NCI-H187 treated with DMSO at 0.1 percent for 48 hours (cell line): ENCODE data around the gene P2RY8.
"Not testable (repeated sequence)": the region's sequence is repeated elsewhere in the genome, so short reads cannot be mapped to it uniquely, and the experiment has no call there.

ENCODE experiments used
- DNase-seq: peaks from one replicate; lab custom pipeline; 2025; lab: John Stamatoyannopoulos, UW

Gene P2RY8

DNA sequence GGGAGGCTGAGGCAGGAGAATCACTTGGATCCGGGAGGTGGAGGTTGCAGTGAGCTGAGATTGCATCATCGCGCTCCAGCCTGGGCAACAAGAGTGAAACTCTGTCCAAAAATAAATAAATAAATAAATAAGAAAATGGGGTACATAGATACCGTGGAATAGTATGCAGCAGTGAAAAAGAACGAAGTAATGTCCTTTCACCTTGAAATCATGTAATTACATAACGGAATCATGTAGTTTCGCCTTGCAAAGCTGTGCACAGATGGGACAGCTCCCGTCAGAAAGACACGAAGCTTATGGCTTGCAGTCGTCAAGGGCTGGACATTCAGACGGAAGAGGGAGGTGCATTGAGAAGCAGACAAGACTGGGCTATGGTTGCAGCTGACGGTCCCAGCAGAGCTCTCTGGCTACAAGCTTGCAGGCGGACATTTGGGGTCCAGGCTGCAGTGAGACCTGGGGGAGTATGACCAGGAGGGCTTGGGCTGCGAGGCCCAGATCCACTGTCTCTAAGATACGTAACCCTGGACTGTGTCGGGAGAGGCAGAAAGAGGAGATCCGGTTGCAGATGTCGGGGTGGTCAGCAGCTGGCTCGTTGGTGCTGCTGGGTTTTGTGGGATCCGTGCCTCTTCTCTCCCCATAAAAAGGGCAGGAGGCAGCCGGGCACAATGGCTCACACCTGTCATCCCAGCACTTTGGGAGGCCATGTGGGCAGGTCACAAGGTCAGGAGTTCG, 6.2 kb upstream of the P2RY8 start:
- no peak for DNase-seq

DNA sequence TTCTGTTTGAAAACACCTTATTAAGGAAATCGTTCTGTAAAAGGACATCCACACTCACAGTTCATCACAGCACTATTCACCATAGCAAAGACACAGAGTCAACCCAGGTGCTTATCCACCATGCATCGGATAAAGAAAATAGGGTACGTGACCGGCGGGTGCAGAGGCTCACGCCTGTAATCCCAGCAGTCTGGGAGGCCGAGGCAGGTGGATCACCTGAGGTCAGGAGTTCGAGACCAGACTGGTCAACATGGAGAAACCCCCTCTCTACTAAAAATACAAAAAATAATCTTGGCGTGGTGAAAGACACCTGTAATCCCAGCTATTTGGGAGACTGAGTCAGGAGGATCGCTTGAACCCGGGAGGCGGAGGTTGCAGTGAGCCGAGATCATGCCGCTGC, 2.2 kb upstream of the P2RY8 start:
- not testable (repeated sequence) for DNase-seq

DNA sequence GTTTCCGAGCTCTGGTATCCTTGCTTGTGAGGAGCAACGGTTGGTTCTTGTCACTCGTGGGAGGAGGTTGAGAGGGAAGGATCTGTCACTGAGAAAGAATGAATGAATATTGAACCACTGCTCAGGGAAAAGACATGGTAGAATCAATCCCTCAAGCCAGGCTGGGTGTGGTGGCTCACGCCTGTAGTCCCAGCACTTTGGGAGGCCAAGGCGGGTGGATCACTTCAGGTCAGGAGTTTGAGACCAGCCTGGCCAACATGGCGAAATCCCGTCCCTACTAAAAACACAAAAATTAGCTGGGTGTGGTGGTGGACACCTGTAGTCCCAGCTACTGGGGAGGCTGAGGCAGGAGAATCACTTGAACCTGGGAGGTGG, 718 bp upstream of the P2RY8 start:
- not testable (repeated sequence) for DNase-seq

DNA sequence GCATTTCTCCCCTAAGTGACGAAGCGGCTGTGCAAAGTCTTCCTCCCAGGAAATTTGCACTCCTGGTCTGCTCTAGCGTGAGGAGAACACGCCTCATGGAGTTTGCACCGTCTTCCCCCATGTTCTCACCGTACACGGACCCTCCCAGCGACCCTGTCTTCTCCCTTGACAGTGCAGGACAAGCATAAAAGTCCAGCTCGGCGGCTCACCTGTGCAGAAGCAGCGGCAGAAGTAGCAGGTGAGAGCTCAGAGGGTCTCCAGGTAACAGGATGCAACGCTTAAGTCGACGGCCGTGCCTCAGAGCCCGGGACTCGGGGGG, 314 bp downstream of the P2RY8 start:
- no peak for DNase-seq

DNA sequence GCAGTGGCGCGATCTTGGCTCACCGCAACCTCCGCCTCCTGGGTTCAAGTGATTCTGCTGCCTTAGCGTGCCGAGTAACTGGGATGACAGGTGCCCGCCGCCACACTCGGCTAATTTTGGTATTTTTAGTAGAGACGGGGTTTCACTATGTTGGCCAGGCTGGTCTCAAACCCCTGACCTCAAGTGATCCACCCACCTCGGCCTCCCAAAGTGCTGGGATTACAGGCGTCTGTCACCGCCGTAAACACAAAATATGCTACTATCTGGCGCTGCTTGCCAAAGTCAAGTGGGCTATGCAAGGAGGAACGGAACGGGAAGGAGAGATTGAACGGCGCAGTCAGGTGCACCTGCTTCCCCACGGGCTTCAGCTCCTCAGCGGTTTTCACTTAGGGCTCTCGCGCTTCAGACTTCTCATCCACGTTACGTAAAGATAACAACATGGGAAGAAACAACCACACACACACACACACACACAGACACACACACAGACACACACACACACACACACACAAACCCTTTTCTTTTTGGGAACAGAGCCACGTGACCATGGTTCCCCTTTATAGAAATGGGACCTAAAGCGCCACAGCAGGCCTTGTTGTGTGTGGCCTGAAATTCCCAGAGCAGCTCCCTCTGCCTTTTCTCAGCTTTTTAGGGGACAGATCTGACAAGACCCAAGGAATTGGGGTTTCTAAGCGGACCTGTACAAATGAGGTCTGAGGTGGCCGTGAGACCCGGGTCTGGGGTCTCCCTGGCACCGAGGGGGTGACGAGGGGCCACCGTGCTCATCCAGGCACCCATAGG, 1.5 kb downstream of the P2RY8 start:
- DNase-seq, result no peak

DNA sequence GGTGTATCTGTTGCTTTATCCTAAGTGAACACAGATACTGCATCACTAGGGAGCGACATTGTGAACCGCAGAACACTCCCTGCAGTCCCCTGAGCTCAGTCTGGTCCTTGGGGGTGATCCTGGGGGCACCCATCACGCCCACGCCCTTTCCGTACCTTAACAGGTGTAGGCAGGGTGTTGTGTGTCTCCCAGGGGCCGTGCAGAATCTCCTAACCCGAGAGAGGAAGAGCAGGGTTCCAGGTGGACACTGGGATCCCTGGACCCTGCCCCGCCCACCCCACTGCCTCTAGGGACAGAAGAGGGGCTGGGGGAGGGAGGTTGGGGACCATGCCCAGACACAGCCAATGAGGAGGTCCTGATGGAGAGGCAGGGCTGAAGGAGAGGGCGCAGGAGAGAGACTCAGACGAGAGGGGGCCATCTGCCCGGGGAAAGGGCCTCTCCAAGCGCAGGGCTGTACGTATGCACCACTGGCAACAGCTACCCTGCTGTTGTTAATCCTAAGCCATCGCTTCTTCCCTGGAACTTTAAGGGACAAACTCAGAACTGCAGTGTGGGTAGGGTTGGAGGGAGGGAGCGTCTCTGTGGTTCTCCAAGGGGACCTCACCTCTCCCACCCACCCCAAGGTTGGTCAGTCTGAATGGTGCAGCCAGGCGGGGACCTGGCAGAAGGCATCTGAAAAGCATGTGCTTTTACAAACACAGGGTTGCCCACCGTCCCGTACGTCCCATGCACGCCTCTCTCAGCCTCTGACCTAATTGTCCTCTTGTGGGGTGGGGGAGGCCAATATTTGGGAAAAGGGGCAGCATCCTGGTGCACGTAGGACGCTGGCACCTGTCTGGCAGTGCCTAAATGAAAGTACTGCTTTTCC, 2.5 kb downstream of the P2RY8 start:
- no peak for DNase-seq

DNA sequence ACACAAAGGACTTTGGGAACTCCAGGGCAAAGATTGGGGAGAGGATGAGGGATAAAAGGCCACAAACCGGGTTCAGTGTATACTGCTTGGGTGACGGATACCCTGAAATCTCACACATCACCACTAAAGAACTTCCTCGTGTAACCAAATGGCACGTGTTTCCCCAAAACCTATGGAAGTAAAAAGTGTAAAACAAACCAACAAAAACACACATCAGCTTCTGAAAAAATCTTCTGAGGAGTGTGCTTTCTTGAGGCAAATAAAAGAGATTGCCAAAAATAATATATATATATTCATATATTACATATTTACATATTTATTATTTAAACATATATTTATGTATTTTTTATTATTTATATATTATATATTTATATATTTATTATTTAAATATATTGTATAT, 3.9 kb downstream of the P2RY8 start:
- DNase-seq, result no peak

DNA sequence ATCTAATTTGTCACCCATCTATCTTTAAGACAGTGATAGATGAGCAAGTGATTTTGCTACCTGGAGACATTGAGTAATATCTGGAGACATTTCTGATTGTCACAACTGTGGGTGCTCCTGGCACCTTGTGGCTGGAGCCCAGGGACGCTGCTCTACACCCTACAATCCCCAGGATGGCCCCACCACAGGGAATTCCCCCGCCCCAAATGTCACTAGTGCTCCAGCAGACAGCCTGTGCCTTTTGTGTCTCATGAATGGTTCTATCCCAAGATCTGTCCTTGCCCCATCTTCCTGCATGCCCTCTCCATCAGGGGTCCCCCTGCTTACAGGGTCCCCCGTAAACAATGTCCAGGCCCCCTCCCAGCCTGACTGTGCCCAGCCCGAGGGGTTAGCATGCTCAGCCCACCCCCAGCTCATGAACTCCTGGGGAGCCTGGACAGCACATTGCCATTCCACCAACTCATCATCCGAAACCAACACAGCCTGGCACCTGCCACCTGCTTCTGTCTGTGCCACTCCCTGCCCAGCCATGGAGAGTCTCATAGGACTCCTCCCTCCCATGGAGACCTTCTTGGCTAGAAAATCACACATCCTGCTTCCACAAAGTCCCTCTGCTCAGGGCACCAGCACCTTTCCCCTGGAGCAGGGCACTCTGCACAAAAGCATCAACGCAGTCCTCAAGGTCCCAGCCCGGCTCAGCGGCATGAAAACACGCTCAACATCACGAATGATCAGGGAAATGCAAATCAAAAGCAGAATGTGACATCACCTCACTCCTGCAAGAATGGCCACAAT, 5.7 kb downstream of the P2RY8 start:
- no peak for DNase-seq

DNA sequence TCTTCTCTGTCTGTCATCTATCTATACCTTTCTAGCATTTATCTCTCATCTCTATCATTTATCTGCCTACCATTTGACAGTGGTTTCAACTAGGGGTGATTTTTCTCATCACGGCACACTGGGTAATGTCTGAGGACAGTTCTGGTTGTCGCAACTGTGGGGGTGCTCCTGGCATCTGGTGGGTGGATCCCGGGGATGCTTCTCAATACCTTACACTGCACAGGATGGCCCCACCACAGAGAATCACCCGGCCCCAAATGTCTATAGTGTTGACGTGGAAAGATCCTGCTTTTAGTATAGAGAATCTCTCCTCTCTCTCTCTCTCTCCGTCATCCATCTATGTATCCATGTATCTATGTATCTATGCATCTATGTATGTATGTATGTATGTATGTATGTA, 7.2 kb downstream of the P2RY8 start:
- DNase-seq, result no peak

DNA sequence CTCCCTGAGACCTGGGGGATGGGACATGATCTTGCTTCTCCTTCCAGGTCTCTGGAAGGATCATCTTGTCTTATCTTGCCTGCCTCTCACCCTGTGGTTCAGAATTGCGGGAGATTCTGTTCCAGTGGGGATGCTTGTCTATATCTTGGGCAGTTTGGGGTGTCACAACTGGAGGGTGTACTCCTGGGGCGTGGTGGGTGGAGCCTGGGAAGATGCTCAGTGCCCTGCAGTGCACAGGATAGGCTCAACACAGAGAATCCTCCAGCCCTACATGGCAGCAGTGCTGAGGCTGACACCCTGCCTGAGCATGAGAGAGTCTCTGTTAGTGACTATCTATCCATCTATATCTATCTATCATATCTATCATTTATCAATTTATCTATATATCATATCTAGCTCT, 7.7 kb downstream of the P2RY8 start:
- DNase-seq, result no peak

DNA sequence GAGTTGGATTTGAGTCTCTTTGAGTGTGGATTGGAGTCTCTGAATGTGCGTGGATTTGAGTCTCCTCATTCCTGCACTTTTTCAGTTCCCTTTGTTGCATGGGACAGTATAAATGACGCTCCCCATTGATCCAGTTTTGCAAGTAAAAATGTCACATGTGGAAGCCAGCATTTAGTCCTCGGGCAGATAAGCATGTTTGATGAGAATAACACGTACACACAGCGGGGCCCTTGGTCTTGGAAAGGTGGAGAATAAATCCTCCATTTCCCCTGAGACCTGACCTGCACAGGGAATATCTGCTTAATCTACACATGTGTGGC, 8.1 kb downstream of the P2RY8 start:
- DNase-seq, result no peak

DNA sequence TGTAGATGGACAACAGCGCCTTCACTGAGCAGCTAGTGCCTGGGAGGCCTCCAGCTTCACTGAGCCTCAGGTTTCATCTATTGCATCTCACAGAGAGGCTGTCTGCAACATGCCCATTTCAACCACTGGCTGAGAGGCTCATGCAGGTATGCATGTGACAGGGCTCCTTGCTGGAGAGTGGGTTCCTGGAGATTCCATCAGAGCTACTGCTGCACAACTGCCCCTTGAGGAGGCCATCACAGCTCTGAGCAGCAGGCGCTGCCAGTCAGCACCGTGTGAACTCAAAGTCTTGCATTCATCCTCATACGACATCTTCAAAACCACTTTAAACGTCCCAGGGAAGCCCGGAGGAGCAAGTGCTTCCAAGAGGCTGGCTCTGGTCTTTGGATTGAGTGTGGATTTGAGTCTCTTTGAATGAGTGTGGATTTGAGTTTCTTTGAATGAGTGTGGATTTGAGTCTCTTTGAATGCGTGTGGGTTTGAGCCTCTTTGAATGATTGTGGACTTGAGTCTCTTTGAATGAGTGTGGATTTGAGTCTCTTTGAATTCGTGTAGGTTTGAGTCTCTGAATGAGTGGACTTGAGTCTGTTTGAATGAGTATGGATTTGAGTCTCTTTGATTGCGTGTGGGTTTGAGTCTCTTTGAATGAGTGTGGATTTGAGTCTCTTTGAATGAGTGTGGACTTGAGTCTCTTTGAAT, 8.7 kb downstream of the P2RY8 start:
- DNase-seq, result no peak

DNA sequence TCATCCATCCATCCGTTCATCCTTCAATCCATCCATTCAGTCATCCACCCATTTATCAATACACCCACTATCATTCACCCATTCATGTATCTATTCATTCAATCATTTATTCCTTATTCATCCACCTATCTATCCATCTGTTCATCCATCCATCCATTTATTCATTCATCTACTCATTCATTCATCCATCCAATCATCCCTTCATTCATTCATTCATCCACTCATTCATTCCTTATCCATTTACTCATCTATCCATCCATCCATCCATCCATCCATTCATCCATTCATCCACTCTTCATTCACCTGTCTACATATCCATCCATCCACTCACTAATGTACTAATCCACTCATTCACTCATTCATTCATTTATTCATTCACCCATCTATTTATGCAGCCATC, 9.5 kb downstream of the P2RY8 start:
- DNase-seq, result no peak

DNA sequence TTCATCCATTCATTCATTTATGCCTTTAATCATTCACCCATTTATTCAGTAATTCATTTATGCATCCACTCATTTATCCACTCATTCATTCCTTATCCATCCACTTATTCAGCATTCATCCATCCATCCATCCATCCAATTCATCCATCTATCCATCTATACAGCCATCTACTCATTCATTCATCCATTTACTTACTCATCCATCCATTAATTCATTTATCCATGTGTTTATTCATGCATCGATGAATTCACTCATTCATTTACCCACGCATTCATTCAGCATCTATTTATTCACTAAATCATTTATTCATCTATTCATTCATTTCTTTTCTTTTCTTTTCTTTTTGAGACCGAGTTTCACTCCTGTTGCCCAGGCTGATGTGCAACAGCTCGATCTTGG, 10.4 kb downstream of the P2RY8 start:
- DNase-seq, result no peak

DNA sequence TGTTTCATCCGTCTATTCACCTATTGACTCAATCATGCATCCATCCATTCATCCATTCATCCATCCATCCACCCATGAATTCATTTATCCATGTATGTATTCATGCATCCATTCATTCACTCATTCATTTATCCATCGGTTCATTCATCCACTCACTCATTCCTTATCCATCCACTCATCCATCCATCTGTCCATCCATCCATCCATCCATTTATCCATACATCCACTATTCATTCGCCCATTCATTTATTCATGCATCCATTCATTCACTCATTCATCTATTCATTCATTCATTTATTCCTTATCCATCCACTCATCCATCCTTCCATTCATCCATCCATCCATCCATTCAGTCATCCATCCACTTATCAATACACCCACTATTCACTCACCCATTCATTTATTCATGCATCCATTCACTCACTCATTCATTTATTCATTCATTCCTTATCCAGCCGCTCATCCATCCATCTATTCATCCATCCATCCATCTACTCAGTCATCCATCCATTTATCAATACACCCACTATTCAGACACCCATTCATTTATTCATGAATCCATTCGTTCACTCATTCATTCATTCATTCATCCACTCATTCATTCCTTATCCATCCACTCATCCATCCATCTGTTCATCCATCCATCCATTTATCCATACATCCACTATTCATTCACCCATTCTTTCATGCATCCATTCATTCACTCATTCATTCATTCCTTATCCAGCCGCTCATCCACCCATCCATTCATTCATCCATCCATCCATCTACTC, 11.2 kb downstream of the P2RY8 start:
- DNase-seq, result no peak

DNA sequence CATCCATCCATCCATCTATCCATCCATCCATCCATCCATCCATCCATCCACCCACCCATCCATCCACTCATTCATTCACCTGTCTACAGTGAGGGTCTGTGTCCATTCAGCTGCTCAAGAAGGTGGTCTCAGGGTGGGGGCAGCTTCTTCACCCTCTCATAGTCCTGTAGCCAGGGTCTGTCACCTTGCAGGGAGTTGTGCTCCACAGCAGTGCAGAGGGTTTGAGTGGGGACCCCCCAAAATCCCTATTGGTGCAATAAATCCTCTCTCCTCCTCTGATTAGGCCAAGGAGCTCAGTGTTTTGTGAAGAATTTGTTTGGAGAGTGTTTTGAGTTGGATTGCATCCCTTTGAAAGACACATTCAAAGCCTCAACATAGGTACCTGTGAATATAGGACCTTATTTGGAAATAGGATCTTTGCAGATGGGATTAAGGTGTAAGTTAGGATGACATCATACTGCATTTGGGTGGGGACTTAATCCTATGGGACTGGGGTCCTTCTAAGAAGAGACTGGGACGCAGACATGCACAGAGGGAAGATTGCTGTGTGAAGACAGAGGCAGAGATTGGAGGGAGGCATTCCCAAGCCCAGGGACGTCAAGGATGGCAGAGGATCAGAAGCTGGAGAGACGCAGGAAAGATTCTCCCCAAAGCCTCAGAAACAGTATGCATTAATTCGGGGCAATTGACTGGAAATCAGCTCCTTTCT, 12.0 kb downstream of the P2RY8 start:
- no peak for DNase-seq

DNA sequence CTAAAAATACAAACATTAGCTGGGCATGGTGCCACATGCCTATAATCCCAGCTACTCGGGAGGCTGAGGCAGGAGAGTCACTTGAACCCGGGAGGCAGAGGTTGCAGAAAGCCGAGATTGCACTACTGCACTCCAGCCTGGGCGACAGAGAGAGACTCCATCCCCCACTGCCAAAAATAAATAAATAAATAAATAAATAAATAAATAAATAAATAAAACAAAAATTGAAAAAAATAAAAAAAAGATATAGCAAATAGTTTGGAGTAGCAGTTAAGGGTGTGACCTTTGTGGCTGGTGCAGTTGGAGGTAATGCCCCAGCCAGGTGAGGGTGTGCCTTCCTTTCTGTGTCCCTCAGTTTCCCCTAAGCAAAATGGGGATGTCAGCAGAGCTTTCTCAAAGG, 14.1 kb downstream of the P2RY8 start:
- DNase-seq, result not testable (repeated sequence)

DNA sequence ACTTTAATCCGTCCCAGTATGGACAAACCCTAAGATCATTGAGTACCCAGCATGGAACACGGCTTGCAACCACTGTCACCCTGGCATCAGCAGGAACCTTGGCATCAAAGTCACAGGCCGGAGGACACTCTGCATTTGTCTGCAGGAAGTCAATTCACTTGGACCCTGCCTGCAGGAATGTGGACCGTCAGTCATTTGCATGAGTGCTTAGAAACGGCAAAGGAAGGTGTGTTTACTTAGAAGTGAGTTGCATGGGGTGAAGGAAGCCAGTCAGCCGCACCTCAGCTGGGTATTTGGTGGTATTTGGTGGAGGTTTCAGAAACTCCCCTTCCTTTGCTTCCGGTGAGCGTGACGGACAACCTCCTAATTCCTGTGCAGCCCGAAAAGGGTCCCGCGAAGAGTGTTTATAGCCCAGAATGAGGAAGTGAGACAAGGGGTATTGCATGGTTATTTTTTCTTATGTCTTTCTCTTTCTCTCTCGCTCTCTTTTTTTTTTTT, 15.5 kb downstream of the P2RY8 start:
- no peak for DNase-seq

DNA sequence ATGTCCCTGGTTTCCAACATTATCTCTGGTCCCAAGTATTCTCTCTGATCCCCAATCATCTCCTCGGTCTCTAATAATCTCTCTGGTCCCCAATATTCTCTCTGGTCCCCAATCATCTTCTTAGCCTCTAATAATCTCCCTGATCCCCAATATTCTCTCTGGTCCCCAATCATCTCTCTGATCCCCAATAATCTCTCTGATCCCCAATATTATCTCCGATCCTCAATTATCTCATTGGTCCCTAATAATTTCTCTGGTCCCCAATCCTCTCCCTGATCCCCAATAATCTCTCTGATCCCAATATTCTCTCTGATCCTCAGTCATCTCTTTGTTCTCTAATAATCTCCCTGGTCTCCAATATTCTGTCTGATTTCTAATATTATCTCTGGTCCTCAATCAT, 16.6 kb downstream of the P2RY8 start:
- DNase-seq, result no peak

DNA sequence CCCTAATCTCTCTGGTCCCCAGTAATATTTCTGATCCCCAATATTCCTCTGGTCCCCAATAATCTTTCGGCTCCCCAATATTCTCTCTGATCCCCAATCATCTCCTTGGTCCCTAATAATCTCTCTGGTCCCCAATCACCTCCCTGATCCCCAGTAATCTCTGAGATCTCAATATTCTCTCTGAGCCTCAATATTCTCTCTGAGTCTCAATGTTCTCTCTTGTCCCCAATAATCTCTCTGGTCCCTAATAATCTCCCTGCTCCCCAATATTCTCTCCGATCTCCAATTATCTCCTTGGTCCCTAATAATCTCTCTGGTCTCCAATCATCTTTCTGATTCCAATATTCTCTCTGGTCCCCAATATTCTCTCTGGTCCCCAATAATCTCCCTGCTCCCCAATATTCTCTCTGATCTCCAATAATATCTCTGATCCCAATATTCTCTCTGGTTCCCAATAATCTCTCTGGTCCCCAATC, 17.9 kb downstream of the P2RY8 start:
- no peak for DNase-seq
